Measurements from ENCODE around the gene PPP4R2.

Gene PPP4R2

DNA sequence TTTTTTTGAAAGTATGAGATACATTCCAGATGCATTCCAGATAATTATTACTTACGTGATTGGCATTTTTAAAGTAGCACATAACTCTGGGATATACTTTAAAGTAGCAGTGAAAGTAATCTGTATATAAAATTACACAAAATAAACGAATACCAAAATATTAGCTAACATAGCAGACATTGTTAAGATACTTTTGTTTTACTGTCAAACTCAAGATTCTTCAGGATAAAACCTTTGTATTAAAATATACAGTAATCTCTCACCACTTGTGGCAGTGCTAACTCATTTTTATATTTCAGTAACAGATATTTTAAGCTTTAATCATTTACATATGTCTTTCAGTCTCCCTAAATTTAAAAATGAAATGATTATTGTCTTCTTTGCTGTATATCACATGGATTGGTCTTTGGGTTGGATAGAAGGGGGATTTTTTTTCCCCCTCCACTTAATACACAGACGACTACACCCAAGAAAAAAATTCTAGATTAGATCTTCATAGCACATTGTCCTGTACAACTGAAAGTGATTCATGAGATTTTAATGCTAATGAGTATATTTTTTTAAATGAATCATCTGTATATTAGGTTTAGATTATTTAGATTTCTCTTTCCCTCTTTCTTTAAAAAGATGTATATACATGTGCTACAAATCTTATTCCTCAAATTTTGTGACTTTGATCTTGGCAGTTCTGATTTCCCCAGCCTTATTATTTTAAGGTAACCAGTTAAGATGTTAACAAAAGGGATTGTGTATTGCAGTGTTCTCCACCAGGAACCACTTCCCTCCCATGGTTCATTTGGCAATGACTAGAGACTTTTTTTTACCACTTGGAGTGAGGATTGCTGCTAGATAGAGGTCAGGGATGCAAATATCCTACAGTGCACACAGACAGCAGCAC is 40.3 kb downstream of the PPP4R2 start:
- no peak for TF ChIP-seq GLIS3 (CRISPR knock-in tag; IDR thresholded peaks at IDR 0.05)
- TF ChIP-seq ISL1 (CRISPR knock-in tag; IDR thresholded peaks at IDR 0.05), result peak; percentile 79
- ATAC-seq, result peak; percentile 67

- no peak for ATAC-seq
- TF ChIP-seq TOX (CRISPR knock-in tag; IDR thresholded peaks at IDR 0.05; ENCODE audit: borderline replicate concordance), result no peak
- no peak for TF ChIP-seq PATZ1 (CRISPR knock-in tag; IDR thresholded peaks at IDR 0.05; ENCODE audit: borderline replicate concordance)
- TF ChIP-seq ZNF70 (CRISPR knock-in tag; IDR thresholded peaks at IDR 0.05), result no peak
- TF ChIP-seq ESRRG (CRISPR knock-in tag; IDR thresholded peaks at IDR 0.05), result no peak
- TF ChIP-seq RARB (CRISPR knock-in tag; IDR thresholded peaks at IDR 0.05), result no peak
- no peak for TF ChIP-seq TCF4 (CRISPR knock-in tag; IDR thresholded peaks at IDR 0.05; ENCODE audit: borderline replicate concordance)
- TF ChIP-seq TSHZ2 (CRISPR knock-in tag; IDR thresholded peaks at IDR 0.05), result no peak
- TF ChIP-seq ARNTL (CRISPR knock-in tag; IDR thresholded peaks at IDR 0.05; ENCODE audit: borderline replicate concordance, low read depth), result no peak
- no peak for TF ChIP-seq ISL1 (CRISPR knock-in tag; IDR thresholded peaks at IDR 0.05)
- TF ChIP-seq OSR1 (CRISPR knock-in tag; IDR thresholded peaks at IDR 0.05), result no peak
- no peak for TF ChIP-seq CSRNP3 (CRISPR knock-in tag; IDR thresholded peaks at IDR 0.05)
- TF ChIP-seq SNAI2 (CRISPR knock-in tag; IDR thresholded peaks at IDR 0.05), result no peak
- TF ChIP-seq BACH2 (CRISPR knock-in tag; IDR thresholded peaks at IDR 0.05; ENCODE audit: borderline replicate concordance), result no peak
- TF ChIP-seq ZC3H10 (CRISPR knock-in tag; IDR thresholded peaks at IDR 0.05), result no peak
- TF ChIP-seq ZNF565 (CRISPR knock-in tag; conservative IDR thresholded peaks at IDR 0.05; ENCODE audit: low read depth), result no peak
- TF ChIP-seq GLIS3 (CRISPR knock-in tag; IDR thresholded peaks at IDR 0.05), result no peak
- no peak for TF ChIP-seq CSDC2 (CRISPR knock-in tag; IDR thresholded peaks at IDR 0.05)
Measured at GRCh38 chr3:73041537-73041936, 44.9 kb downstream of the PPP4R2 start.

GRCh38 chr3:73043414-73043813 is 46.8 kb downstream of the PPP4R2 start:
- no peak for ATAC-seq
- no peak for TF ChIP-seq GLIS3 (CRISPR knock-in tag; IDR thresholded peaks at IDR 0.05)
- no peak for TF ChIP-seq SNAI2 (CRISPR knock-in tag; IDR thresholded peaks at IDR 0.05)
- no peak for TF ChIP-seq TCF4 (CRISPR knock-in tag; IDR thresholded peaks at IDR 0.05; ENCODE audit: borderline replicate concordance)
- no peak for TF ChIP-seq ISL1 (CRISPR knock-in tag; IDR thresholded peaks at IDR 0.05)
- no peak for TF ChIP-seq PPARA (CRISPR knock-in tag; IDR thresholded peaks at IDR 0.05; ENCODE audit: borderline replicate concordance)
- no peak for TF ChIP-seq ZNF565 (CRISPR knock-in tag; conservative IDR thresholded peaks at IDR 0.05; ENCODE audit: low read depth)

GRCh38 chr3:73045391-73045790 is 48.8 kb downstream of the PPP4R2 start:
- ATAC-seq, result no peak
- TF ChIP-seq SNAI2 (CRISPR knock-in tag; IDR thresholded peaks at IDR 0.05), result no peak
- TF ChIP-seq ZNF565 (CRISPR knock-in tag; conservative IDR thresholded peaks at IDR 0.05; ENCODE audit: low read depth), result no peak
- no peak for TF ChIP-seq BACH2 (CRISPR knock-in tag; IDR thresholded peaks at IDR 0.05; ENCODE audit: borderline replicate concordance)

- no peak for TF ChIP-seq TCF4 (CRISPR knock-in tag; IDR thresholded peaks at IDR 0.05; ENCODE audit: borderline replicate concordance)
- no peak for TF ChIP-seq ESRRG (CRISPR knock-in tag; IDR thresholded peaks at IDR 0.05)
- no peak for TF ChIP-seq BACH2 (CRISPR knock-in tag; IDR thresholded peaks at IDR 0.05; ENCODE audit: borderline replicate concordance)
- no peak for TF ChIP-seq PATZ1 (CRISPR knock-in tag; IDR thresholded peaks at IDR 0.05; ENCODE audit: borderline replicate concordance)
- no peak for TF ChIP-seq ZFP30 (CRISPR knock-in tag; IDR thresholded peaks at IDR 0.05)
- no peak for TF ChIP-seq PPARA (CRISPR knock-in tag; IDR thresholded peaks at IDR 0.05; ENCODE audit: borderline replicate concordance)
- no peak for TF ChIP-seq CREB5 (CRISPR knock-in tag; IDR thresholded peaks at IDR 0.05; ENCODE audit: low read depth)
- TF ChIP-seq ISL1 (CRISPR knock-in tag; IDR thresholded peaks at IDR 0.05), result no peak
- no peak for TF ChIP-seq ZNF70 (CRISPR knock-in tag; IDR thresholded peaks at IDR 0.05)
- ATAC-seq, result no peak
Measured at GRCh38 chr3:73046195-73046594, 49.6 kb downstream of the PPP4R2 start.

Data from SK-N-SH treated with all-trans-retinoic acid at 6 μM for 48 hours (cell line).